K562 (cell line): Measurements from ENCODE around the gene RASL10B. TPM values are rescaled to one million over a fixed set of nuclear protein-coding genes. Genes with fewer than 3 reads are reported as not detected.

Experiments
- BRF1 ChIP-seq: IDR thresholded peaks from 3 replicates; pipeline ENCODE4 v1.6.1; 2011; ENCODE audit warnings: borderline replicate concordance, mild to moderate bottlenecking; ENCODE audit not compliant: insufficient read length; ENCODE audit errors: extremely low read depth
- HLTF ChIP-seq: fragments of 450-650 bp; IDR thresholded peaks from 2 replicates; pipeline ENCODE4 v1.6.1; 2016
- NFE2L1 ChIP-seq: fragments of 450-650 bp; IDR thresholded peaks from 2 replicates; pipeline ENCODE4 v1.6.1; 2016; ENCODE audit warnings: missing genetic modification characterization, low read depth, mild to moderate bottlenecking, missing compliant biosample characterization, moderate library complexity, borderline replicate concordance
- PRMT5 ChIP-seq: sonication (generic); formaldehyde crosslinking; IDR thresholded peaks from 2 replicates; pipeline ENCODE4 v1.5.0; 2020; ENCODE audit warnings: missing genetic modification reagents
- RBM34 ChIP-seq: fragments of 200-400 bp; formaldehyde crosslinking; IDR thresholded peaks from 2 replicates; pipeline ENCODE4 v1.6.1; 2018; ENCODE audit warnings: low read length, borderline replicate concordance; ENCODE audit not compliant: insufficient read depth
- REST ChIP-seq, 2 experiments: fragments of 450-650 bp; formaldehyde crosslinking in 1 of 2; IDR thresholded peaks; 2 replicates each; pipeline versions ENCODE4 v1.4.0 to v1.6.1; 2014 to 2020; ENCODE audit warnings: mild to moderate bottlenecking in 2 of 2, borderline replicate concordance in 1 of 2, low read depth in 1 of 2
- SMARCE1 ChIP-seq: fragments of 450-650 bp; IDR thresholded peaks from 2 replicates; pipeline ENCODE4 v1.7.1; 2016; ENCODE audit warnings: mild to moderate bottlenecking
- TRIM28 ChIP-seq: fragments of 450-650 bp; IDR thresholded peaks from 2 replicates; pipeline ENCODE4 v1.6.1; 2017
- ZNF217 ChIP-seq: sonication (generic); formaldehyde crosslinking; IDR thresholded peaks from 2 replicates; pipeline ENCODE4 v1.8.0; 2022; ENCODE audit warnings: mild to moderate bottlenecking, missing genetic modification reagents
- ZNF395 ChIP-seq: fragments of 200-800 bp; sonication (Bioruptor generic); IDR thresholded peaks from 2 replicates; pipeline ENCODE4 v1.6.1; 2017; ENCODE audit warnings: missing genetic modification characterization, missing compliant biosample characterization
- ZNF445 ChIP-seq: fragments of 250-450 bp; sonication (Bioruptor Pico); IDR thresholded peaks from 2 replicates; pipeline ENCODE4 v1.4.0; 2020; ENCODE audit warnings: low read depth, mild to moderate bottlenecking, moderate library complexity
- polyA plus RNA-seq, 8 experiments: library from polyadenylated mRNA; depleted of rRNA in 4 of 8; stranded (reverse) in 5 of 8; unstranded in 3 of 8; fragments of >200 nt; fragmentation: Nextera tagmentation in 2 of 8; fragmentation: Illumina TruSeq in 1 of 8; extraction: Ambion mirVana in 2 of 8; extraction: Trizol in 1 of 8; gene quantifications; 2 replicates each; pipeline versions ENCODE4 v1.2.1 to v1.2.3, GENCODE V29; 2011 to 2014; ENCODE audit warnings: inconsistent platforms in 1 of 8, missing spikeins in 1 of 8
- total RNA-seq, 7 experiments: library from RNA; depleted of rRNA in 6 of 7; stranded (reverse); fragments of >200 nt in 6 of 7; fragmentation: Illumina TruSeq in 2 of 7; extraction: Trizol in 2 of 7; gene quantifications; 2 replicates each; pipeline versions ENCODE4 v1.2.1 to v1.2.3, GENCODE V29; 2011 to 2021; ENCODE audit warnings: low replicate concordance in 1 of 7
- TF ChIP-seq, protein P1 (sequence below): conservative IDR thresholded peaks from 2 replicates; pipeline ENCODE4 v1.6.1; 2011; ENCODE audit warnings: low read depth, mild to moderate bottlenecking, low read length; ENCODE audit not compliant: control insufficient read depth
- TF ChIP-seq, protein P2 (sequence below): sonication (generic); formaldehyde crosslinking; IDR thresholded peaks from 2 replicates; pipeline ENCODE4 v1.8.1; 2022; ENCODE audit warnings: missing genetic modification reagents
- TF ChIP-seq, protein P3 (sequence below): fragments of 250-450 bp; sonication (Bioruptor Pico); IDR thresholded peaks from 2 replicates; pipeline ENCODE4 v1.8.0; 2021; ENCODE audit warnings: borderline replicate concordance, mild to moderate bottlenecking, moderate library complexity; ENCODE audit not compliant: poor library complexity, severe bottlenecking

The RASL10B gene
- total and polyA plus RNA-seq, 9 of the 15 experiments (the other 6 are each of a cell fraction or from before 2014, with no cell fraction given): 0.04 to 0.31 (median 0.14) TPM; not detected in 2

DNA sequence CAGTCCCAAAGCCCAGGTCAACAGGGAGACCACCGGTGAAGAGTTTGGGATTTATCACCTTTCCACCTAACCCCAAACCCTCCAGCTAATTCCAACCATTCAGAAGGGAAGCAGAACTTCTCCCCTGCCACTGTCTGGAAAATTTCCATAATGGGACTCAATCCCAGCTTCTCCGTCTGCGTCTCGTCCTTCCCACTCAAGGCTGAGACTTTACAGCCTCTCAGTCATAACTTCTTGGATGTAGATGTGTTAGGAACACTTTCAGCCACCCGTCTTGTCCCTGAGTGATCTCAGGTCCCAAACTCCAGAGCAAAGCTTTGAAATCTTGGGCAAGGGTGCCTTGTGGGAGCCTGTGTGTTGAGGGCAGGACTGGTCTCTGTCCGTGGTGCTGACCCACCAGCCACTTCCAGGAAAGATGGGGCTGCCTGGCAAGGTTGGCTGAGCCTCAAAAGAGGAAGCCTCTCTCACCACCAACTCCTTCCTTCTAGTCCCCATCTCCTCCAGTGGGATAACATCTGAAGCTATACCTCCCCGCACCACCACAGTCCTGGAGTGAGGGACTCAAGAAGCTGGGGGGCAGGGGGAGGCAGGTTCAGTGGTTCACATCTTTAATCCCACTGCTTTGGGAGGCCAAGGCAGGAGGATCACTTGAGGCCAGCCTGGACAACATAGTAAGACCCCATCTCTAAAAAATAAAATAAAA lies 12.3 kb downstream of the RASL10B start (continued):
- TF ChIP-seq BRF1: no peak
- no peak for TF ChIP-seq SMARCE1
- TF ChIP-seq REST (IDR thresholded peaks at IDR 0.05; ENCODE audit: borderline replicate concordance): peak; percentile 99
- peak; percentile 95 for TF ChIP-seq REST (CRISPR knock-in tag; IDR thresholded peaks at IDR 0.05; ENCODE audit: low read depth)
- no peak for TF ChIP-seq HLTF
- no peak for TF ChIP-seq ZNF445 (CRISPR knock-in tag)
- TF ChIP-seq NFE2L1: no peak
- TF ChIP-seq, protein P1, sequence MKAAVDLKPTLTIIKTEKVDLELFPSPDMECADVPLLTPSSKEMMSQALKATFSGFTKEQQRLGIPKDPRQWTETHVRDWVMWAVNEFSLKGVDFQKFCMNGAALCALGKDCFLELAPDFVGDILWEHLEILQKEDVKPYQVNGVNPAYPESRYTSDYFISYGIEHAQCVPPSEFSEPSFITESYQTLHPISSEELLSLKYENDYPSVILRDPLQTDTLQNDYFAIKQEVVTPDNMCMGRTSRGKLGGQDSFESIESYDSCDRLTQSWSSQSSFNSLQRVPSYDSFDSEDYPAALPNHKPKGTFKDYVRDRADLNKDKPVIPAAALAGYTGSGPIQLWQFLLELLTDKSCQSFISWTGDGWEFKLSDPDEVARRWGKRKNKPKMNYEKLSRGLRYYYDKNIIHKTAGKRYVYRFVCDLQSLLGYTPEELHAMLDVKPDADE: no peak
- TF ChIP-seq, protein P2, sequence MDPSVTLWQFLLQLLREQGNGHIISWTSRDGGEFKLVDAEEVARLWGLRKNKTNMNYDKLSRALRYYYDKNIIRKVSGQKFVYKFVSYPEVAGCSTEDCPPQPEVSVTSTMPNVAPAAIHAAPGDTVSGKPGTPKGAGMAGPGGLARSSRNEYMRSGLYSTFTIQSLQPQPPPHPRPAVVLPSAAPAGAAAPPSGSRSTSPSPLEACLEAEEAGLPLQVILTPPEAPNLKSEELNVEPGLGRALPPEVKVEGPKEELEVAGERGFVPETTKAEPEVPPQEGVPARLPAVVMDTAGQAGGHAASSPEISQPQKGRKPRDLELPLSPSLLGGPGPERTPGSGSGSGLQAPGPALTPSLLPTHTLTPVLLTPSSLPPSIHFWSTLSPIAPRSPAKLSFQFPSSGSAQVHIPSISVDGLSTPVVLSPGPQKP (CRISPR knock-in tag): no peak
- 0 out of 2 replicates have a peak, but pooled peaks have one; percentile 64 for TF ChIP-seq PRMT5
- no peak for TF ChIP-seq TRIM28
- no peak for TF ChIP-seq RBM34
- TF ChIP-seq ZNF217: no peak
- TF ChIP-seq ZNF395: no peak
- TF ChIP-seq, protein P3, sequence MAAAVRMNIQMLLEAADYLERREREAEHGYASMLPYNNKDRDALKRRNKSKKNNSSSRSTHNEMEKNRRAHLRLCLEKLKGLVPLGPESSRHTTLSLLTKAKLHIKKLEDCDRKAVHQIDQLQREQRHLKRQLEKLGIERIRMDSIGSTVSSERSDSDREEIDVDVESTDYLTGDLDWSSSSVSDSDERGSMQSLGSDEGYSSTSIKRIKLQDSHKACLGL (CRISPR knock-in tag): no peak
